ENCODE results near the gene PARD3.

Gene PARD3

GRCh38 chr10:34316154-34316553 is 498.9 kb downstream of the PARD3 start:
- no peaks in the 10 kb centered on the region for H3K9me3 ChIP-seq (ENCODE audit: insufficient read depth, low read depth, low read length)

GRCh38 chr10:34314457-34314856 is 500.6 kb downstream of the PARD3 start:
- Histone ChIP-seq H3K9me2 (replicated peaks; ENCODE audit: low read depth, low read length) (no peaks in the 10 kb centered on the region), H3K9ac (ENCODE audit: low read depth, low read length, poor library complexity, severe bottlenecking) (peak overlapping the region; percentile 14), H3K4me3 (ENCODE audit: low read length, poor library complexity, severe bottlenecking) (no peak overlapping the region), H4K20me1 (ENCODE audit: insufficient read depth, low read length, poor library complexity, severe bottlenecking) (no peaks in the 10 kb centered on the region), H3K4me1 (ENCODE audit: insufficient read depth, low read length, poor library complexity, severe bottlenecking) (peaks cover 46% of the 10 kb centered on the region), H3F3A (ENCODE audit: low read depth) (no peaks in the 10 kb centered on the region), H3K4me2 (ENCODE audit: low read depth, low read length, poor library complexity, severe bottlenecking) (peak overlapping the region; percentile 51), H3K9me3 (ENCODE audit: insufficient read depth, low read depth, low read length) (no peaks in the 10 kb centered on the region), H3K36me3 (ENCODE audit: insufficient read depth, low read length) (no peaks in the 10 kb centered on the region), H3K79me2 (ENCODE audit: insufficient read depth, low read length) (no peaks in the 10 kb centered on the region), H3K27me3 (ENCODE audit: insufficient read depth, low read length, poor library complexity, severe bottlenecking) (no peaks in the 10 kb centered on the region), H2AFZ (ENCODE audit: low read length) (no peak overlapping the region)
- TF ChIP-seq EZH2phosphoT487 (IDR thresholded peaks at IDR 0.05; ENCODE audit: borderline replicate concordance) (no peak), CTCF (conservative IDR thresholded peaks at IDR 0.05; ENCODE audit: low read length) (no peak)

More at GRCh38 chr10:34316154-34316553, 498.9 kb downstream of the PARD3 start:
- no peaks in the 10 kb centered on the region for H3K9me2 ChIP-seq (replicated peaks; ENCODE audit: low read depth, low read length)
- peaks cover 57% of the 10 kb centered on the region for H3K4me1 ChIP-seq (ENCODE audit: insufficient read depth, low read length, poor library complexity, severe bottlenecking)
- H3K9ac ChIP-seq (ENCODE audit: low read depth, low read length, poor library complexity, severe bottlenecking): no peak overlapping the region
- no peaks in the 10 kb centered on the region for H3K79me2 ChIP-seq (ENCODE audit: insufficient read depth, low read length)
- no peaks in the 10 kb centered on the region for H3K27me3 ChIP-seq (ENCODE audit: insufficient read depth, low read length, poor library complexity, severe bottlenecking)
- TF ChIP-seq CTCF (conservative IDR thresholded peaks at IDR 0.05; ENCODE audit: low read length) (no peak), EZH2phosphoT487 (IDR thresholded peaks at IDR 0.05; ENCODE audit: borderline replicate concordance) (no peak)
- H3K4me3 ChIP-seq (ENCODE audit: low read length, poor library complexity, severe bottlenecking): no peak overlapping the region
- H3K4me2 ChIP-seq (ENCODE audit: low read depth, low read length, poor library complexity, severe bottlenecking): no peak overlapping the region
- H3K36me3 ChIP-seq (ENCODE audit: insufficient read depth, low read length): no peaks in the 10 kb centered on the region
- H4K20me1 ChIP-seq (ENCODE audit: insufficient read depth, low read length, poor library complexity, severe bottlenecking): no peaks in the 10 kb centered on the region
- no peak overlapping the region for H2AFZ ChIP-seq (ENCODE audit: low read length)
- H3F3A ChIP-seq (ENCODE audit: low read depth): no peaks in the 10 kb centered on the region

- H3K4me2 ChIP-seq (ENCODE audit: low read depth, low read length, poor library complexity, severe bottlenecking): peak overlapping the region; percentile 51
- no peaks in the 10 kb centered on the region for H3K9me2 ChIP-seq (replicated peaks; ENCODE audit: low read depth, low read length)
- no peaks in the 10 kb centered on the region for H3K79me2 ChIP-seq (ENCODE audit: insufficient read depth, low read length)
- H3K4me3 ChIP-seq (ENCODE audit: low read length, poor library complexity, severe bottlenecking): no peak overlapping the region
- H3K36me3 ChIP-seq (ENCODE audit: insufficient read depth, low read length): no peaks in the 10 kb centered on the region
- H3K4me1 ChIP-seq (ENCODE audit: insufficient read depth, low read length, poor library complexity, severe bottlenecking): peaks cover 43% of the 10 kb centered on the region
- H3K9ac ChIP-seq (ENCODE audit: low read depth, low read length, poor library complexity, severe bottlenecking): peak overlapping the region; percentile 14
- H3F3A ChIP-seq (ENCODE audit: low read depth): no peaks in the 10 kb centered on the region
- no peaks in the 10 kb centered on the region for H3K9me3 ChIP-seq (ENCODE audit: insufficient read depth, low read depth, low read length)
- H4K20me1 ChIP-seq (ENCODE audit: insufficient read depth, low read length, poor library complexity, severe bottlenecking): no peaks in the 10 kb centered on the region
- no peaks in the 10 kb centered on the region for H3K27me3 ChIP-seq (ENCODE audit: insufficient read depth, low read length, poor library complexity, severe bottlenecking)
- H2AFZ ChIP-seq (ENCODE audit: low read length): 0 out of 2 replicates have a peak overlapping the region, but pooled peaks have one; percentile 3
- TF ChIP-seq EZH2phosphoT487 (IDR thresholded peaks at IDR 0.05; ENCODE audit: borderline replicate concordance): no peak
- no peak for TF ChIP-seq CTCF (conservative IDR thresholded peaks at IDR 0.05; ENCODE audit: low read length)
These were observed 501.2 kb downstream of the PARD3 start for GRCh38 chr10:34313888-34314287.

All from Loucy (cell line).